Osteoblast (primary cell): ENCODE results near the gene CCDC180. TPM values are rescaled to one million over a fixed set of nuclear protein-coding genes. Genes with fewer than 3 reads are reported as not detected.

Source experiments
- DNase-seq: peaks from one replicate; pipeline ENCODE4 v3.0.0; 2011; ENCODE audit warnings: low spot score, mixed read lengths; ENCODE audit not compliant: insufficient read length; ENCODE audit errors: missing footprints
- H2AFZ ChIP-seq: 2 replicates; pipeline ENCODE4 v1.6.0; 2011; ENCODE audit warnings: mild to moderate bottlenecking, low read length
- H3K27ac ChIP-seq: 2 replicates; pipeline ENCODE4 v1.5.1; 2011; ENCODE audit warnings: mild to moderate bottlenecking, low read depth, low read length, moderate library complexity
- H3K27me3 ChIP-seq: 2 replicates; pipeline ENCODE4 v1.6.0; 2012; ENCODE audit warnings: mild to moderate bottlenecking, control low read depth, inconsistent platforms, low read length, moderate library complexity; ENCODE audit not compliant: insufficient read depth
- H3K36me3 ChIP-seq: 2 replicates; pipeline ENCODE4 v1.5.1; 2011; ENCODE audit warnings: mild to moderate bottlenecking, low read length, control low read depth, moderate library complexity; ENCODE audit not compliant: insufficient read depth
- H3K4me1 ChIP-seq: 2 replicates; pipeline ENCODE4 v1.5.1; 2011; ENCODE audit warnings: mild to moderate bottlenecking, low read length, control low read depth, moderate library complexity; ENCODE audit not compliant: insufficient read depth
- H3K4me2 ChIP-seq: 2 replicates; pipeline ENCODE4 v1.6.0; 2011; ENCODE audit warnings: mild to moderate bottlenecking, low read length; ENCODE audit not compliant: insufficient read depth
- H3K4me3 ChIP-seq: fragments of 200-600 bp; sonication (generic); 3 replicates; pipeline ENCODE4 v1.5.1; 2012; ENCODE audit warnings: mild to moderate bottlenecking, low read length, inconsistent platforms; ENCODE audit not compliant: insufficient read depth
- H3K79me2 ChIP-seq: 2 replicates; pipeline ENCODE4 v1.6.0; 2012; ENCODE audit warnings: mild to moderate bottlenecking, low read length, control low read depth, inconsistent platforms; ENCODE audit not compliant: insufficient read depth
- H3K9me3 ChIP-seq: 2 replicates; pipeline ENCODE4 v1.5.1; 2011; ENCODE audit warnings: low read depth, low read length, control low read depth
- H4K20me1 ChIP-seq: 2 replicates; pipeline ENCODE4 v1.6.0; 2012; ENCODE audit warnings: mild to moderate bottlenecking, low read length, control low read depth; ENCODE audit not compliant: insufficient read depth
- CTCF ChIP-seq: IDR thresholded peaks from 2 replicates; pipeline ENCODE4 v1.5.1; 2011; ENCODE audit warnings: mild to moderate bottlenecking, low read depth, low read length, moderate library complexity; ENCODE audit errors: extremely low read depth
- total RNA-seq: library from RNA; depleted of rRNA; stranded (reverse); fragments of >200 nt; gene quantifications from 2 replicates; pipeline ENCODE4 v1.2.3, GENCODE V29; 2012

The CCDC180 gene
- total RNA-seq, 1 donor: 4.7 TPM

GRCh38 chr9:97321251-97321650 is 13.8 kb downstream of the CCDC180 start:
- no peak overlapping the region for H3K4me2 ChIP-seq
- H4K20me1 ChIP-seq: no peaks in the 10 kb centered on the region
- no peaks in the 10 kb centered on the region for H3K9me3 ChIP-seq
- no peak overlapping the region for H3K4me3 ChIP-seq
- H3K27ac ChIP-seq: no peak overlapping the region
- peak; percentile 19 for DNase-seq
- H3K4me1 ChIP-seq: no peaks in the 10 kb centered on the region
- no peaks in the 10 kb centered on the region for H3K79me2 ChIP-seq
- TF ChIP-seq CTCF: no peak
- no peak overlapping the region for H2AFZ ChIP-seq
- no peaks in the 10 kb centered on the region for H3K27me3 ChIP-seq
- no peaks in the 10 kb centered on the region for H3K36me3 ChIP-seq

- Histone ChIP-seq H3K27me3 (no peaks in the 10 kb centered on the region), H3K27ac (no peak overlapping the region), H3K4me2 (no peak overlapping the region), H3K4me3 (no peak overlapping the region), H4K20me1 (no peaks in the 10 kb centered on the region), H3K36me3 (no peaks in the 10 kb centered on the region), H2AFZ (no peak overlapping the region), H3K79me2 (no peaks in the 10 kb centered on the region), H3K9me3 (no peaks in the 10 kb centered on the region), H3K4me1 (no peaks in the 10 kb centered on the region)
- no peak for TF ChIP-seq CTCF
- no peak for DNase-seq
Measured at GRCh38 chr9:97321691-97322090, 14.2 kb downstream of the CCDC180 start.

GRCh38 chr9:97322105-97322504 is 14.6 kb downstream of the CCDC180 start:
- no peak overlapping the region for H2AFZ ChIP-seq
- peak; percentile 59 for DNase-seq
- TF ChIP-seq CTCF: no peak

GRCh38 chr9:97324954-97325353 is 17.5 kb downstream of the CCDC180 start:
- no peak for DNase-seq
- H3K9me3 ChIP-seq: no peaks in the 10 kb centered on the region
- no peaks in the 10 kb centered on the region for H4K20me1 ChIP-seq
- no peaks in the 10 kb centered on the region for H3K36me3 ChIP-seq
- no peak overlapping the region for H3K27ac ChIP-seq
- H2AFZ ChIP-seq: no peak overlapping the region
- no peak overlapping the region for H3K4me2 ChIP-seq
- no peaks in the 10 kb centered on the region for H3K79me2 ChIP-seq
- H3K27me3 ChIP-seq: no peaks in the 10 kb centered on the region
- no peaks in the 10 kb centered on the region for H3K4me1 ChIP-seq
- no peak for TF ChIP-seq CTCF
- no peak overlapping the region for H3K4me3 ChIP-seq

More at GRCh38 chr9:97322105-97322504, 14.6 kb downstream of the CCDC180 start:
- Histone ChIP-seq H3K4me3 (no peak overlapping the region), H4K20me1 (no peaks in the 10 kb centered on the region), H3K27ac (no peak overlapping the region), H3K4me2 (no peak overlapping the region), H3K4me1 (no peaks in the 10 kb centered on the region), H3K9me3 (no peaks in the 10 kb centered on the region), H3K36me3 (no peaks in the 10 kb centered on the region), H3K79me2 (no peaks in the 10 kb centered on the region), H3K27me3 (no peaks in the 10 kb centered on the region)
